ENCODE data around the gene SERF1A.
"Not testable (repeated sequence)": the region's sequence is repeated elsewhere in the genome, so short reads cannot be mapped to it uniquely, and the experiment has no call there.

SERF1A gene

GRCh38 chr5:70900533-70901271 is at the start of gene SERF1A:
SERF1A (plus strand) TSS chr5:70900669; CDS start chr5:70900870, 201 bp downstream.
- DNase-seq (ENCODE audit: low spot score); H3K27ac ChIP-seq; H3K4me3 ChIP-seq: not testable (repeated sequence)

GRCh38 chr5:70866778-70867177 is 33.7 kb upstream of the SERF1A start:
- H3K27ac ChIP-seq; DNase-seq (ENCODE audit: low spot score); H3K4me3 ChIP-seq: not testable (repeated sequence)

GRCh38 chr5:70870626-70871025 is 29.8 kb upstream of the SERF1A start:
- not testable (repeated sequence) for DNase-seq (ENCODE audit: low spot score); H3K27ac ChIP-seq; H3K4me3 ChIP-seq

- H3K4me3 ChIP-seq; H3K27ac ChIP-seq; DNase-seq (ENCODE audit: low spot score): not testable (repeated sequence)
Measured at GRCh38 chr5:70896076-70896475, 4.4 kb upstream of the SERF1A start.

- DNase-seq (ENCODE audit: low spot score); H3K4me3 ChIP-seq; H3K27ac ChIP-seq: not testable (repeated sequence)
Measured at GRCh38 chr5:70901272-70901571, 753 bp downstream of the SERF1A start.

GRCh38 chr5:70906624-70907023 is 6.2 kb downstream of the SERF1A start:
- H3K4me3 ChIP-seq; DNase-seq (ENCODE audit: low spot score); H3K27ac ChIP-seq: not testable (repeated sequence)

- H3K4me3 ChIP-seq; DNase-seq (ENCODE audit: low spot score); H3K27ac ChIP-seq: not testable (repeated sequence)
Measured at GRCh38 chr5:70916829-70917228, 16.4 kb downstream of the SERF1A start.

GRCh38 chr5:70925211-70925562 is 24.7 kb downstream of the SERF1A start:
- H3K27ac ChIP-seq; H3K4me3 ChIP-seq; DNase-seq (ENCODE audit: low spot score): not testable (repeated sequence)

GRCh38 chr5:70931709-70932368 is 31.4 kb downstream of the SERF1A start:
- not testable (repeated sequence) for H3K4me3 ChIP-seq; H3K27ac ChIP-seq; DNase-seq (ENCODE audit: low spot score)

- DNase-seq (ENCODE audit: low spot score); H3K4me3 ChIP-seq; H3K27ac ChIP-seq: not testable (repeated sequence)
Measured at GRCh38 chr5:70932560-70932959, 32.1 kb downstream of the SERF1A start.

- not testable (repeated sequence) for H3K4me3 ChIP-seq
Measured at GRCh38 chr5:70953068-70953467, 52.6 kb downstream of the SERF1A start.

More at GRCh38 chr5:70953068-70953467, 52.6 kb downstream of the SERF1A start:
- not testable (repeated sequence) for DNase-seq (ENCODE audit: low spot score); H3K27ac ChIP-seq
